Psoas muscle (tissue), 8 donors: ENCODE measurements around the gene ATAD3C. TPM values are rescaled to one million over a fixed set of nuclear protein-coding genes. Genes with fewer than 3 reads are reported as not detected.
A peak's percentile ranks its signal among the peaks of the same experiment; 100 is the strongest.
"Not testable (repeated sequence)": the region's sequence is repeated elsewhere in the genome, so short reads cannot be mapped to it uniquely, and the experiment has no call there.

ENCODE experiments used
- ATAC-seq, 4 donors: fragments of 200-7000 bp; cut with Tn5 transposase; one replicate each; pipeline ENCODE4 v1.9.1; 2020; ENCODE audit warnings: moderate library complexity in 3 of 4, mild to moderate bottlenecking in 2 of 4
- DNase-seq, 2 donors: peaks; one replicate each; pipeline ENCODE4 v3.0.0-alpha.2; 2020
- H3K27ac ChIP-seq: fragments of 200-600 bp; one replicate; pipeline ENCODE4 v1.8.0; 2022
- H3K27me3 ChIP-seq, 3 donors: fragments of 200-600 bp in 1 of 3; one replicate each; pipeline versions ENCODE4 v1.6.1 to v1.8.0; 2013 to 2022; ENCODE audit warnings: low read length in 2 of 3, mild to moderate bottlenecking in 2 of 3, moderate library complexity in 1 of 3; ENCODE audit not compliant: insufficient read depth in 3 of 3
- H3K36me3 ChIP-seq, 2 donors: fragments of 200-600 bp in 1 of 2; one replicate each; pipeline versions ENCODE4 v1.6.1 to v1.8.0; 2013 to 2022; ENCODE audit warnings: low read depth in 1 of 2, mild to moderate bottlenecking in 1 of 2, moderate library complexity in 1 of 2; ENCODE audit not compliant: insufficient read depth in 1 of 2
- H3K4me1 ChIP-seq: fragments of 200-600 bp; one replicate; pipeline ENCODE4 v1.8.0; 2022
- H3K4me3 ChIP-seq: fragments of 200-600 bp; one replicate; pipeline ENCODE4 v1.8.0; 2022; ENCODE audit warnings: mild to moderate bottlenecking
- H3K9me3 ChIP-seq: fragments of 200-600 bp; one replicate; pipeline ENCODE4 v1.8.0; 2022
- WGBS, 3 donors: extraction: QIAGEN DNeasy Blood & Tissue Kit; methylation state at CpG; one replicate each; pipeline versions ENCODE4 v1.1.6 to v1.1.7; 2013; 5-methylcytosine and 5-hydroxymethylcytosine counted together
- intact Hi-C, 2 donors: fragments of 100-400 bp; cut with DNase I; formaldehyde crosslinking; loops; one replicate each; pipeline versions ENCODE4 v1.11.0 to v1.14.2; 2022
- polyA plus RNA-seq, 3 donors: library from polyadenylated mRNA; stranded (reverse); fragments of 200-250 nt; gene quantifications; one replicate each; pipeline ENCODE4 v1.2.3, GENCODE V29; 2013
- total RNA-seq, 4 donors: library from RNA; stranded (reverse); fragmentation: NEBNext Ultra II Directional in 2 of 4; extraction: Animal tissue kit (Norgen Biotek cat#: 25700) in 2 of 4; gene quantifications; one replicate each; pipeline versions ENCODE4 v1.2.1 to v1.2.4, GENCODE V29; 2021 to 2023
- TF ChIP-seq, protein P1 (sequence below): fragments of 200-600 bp; IDR thresholded peaks from one replicate; pipeline ENCODE4 v1.8.0; 2022; ENCODE audit warnings: antibody characterized with exemption
- donor health status: healthy with polysubstance abuse.
- donor health status: DM: no; HTN: no; CAD: no; lungs with moderate emphysema.
- donor health status: Bipolar disorder and iron deficiency.
- donor health status: healthy.
- donor health status: DM: yes; HTN: yes; CAD: no.
- donor health status: DM: no; HTN: no; CAD: no.
- donor health status: DM: no; HTN: no; CAD: no.
- donor health status: DM: yes; HTN: yes; CAD: no.

Gene ATAD3C
- total and polyA plus RNA-seq, 7 donors, result 0.12 to 0.99 (median 0.55) TPM

DNA sequence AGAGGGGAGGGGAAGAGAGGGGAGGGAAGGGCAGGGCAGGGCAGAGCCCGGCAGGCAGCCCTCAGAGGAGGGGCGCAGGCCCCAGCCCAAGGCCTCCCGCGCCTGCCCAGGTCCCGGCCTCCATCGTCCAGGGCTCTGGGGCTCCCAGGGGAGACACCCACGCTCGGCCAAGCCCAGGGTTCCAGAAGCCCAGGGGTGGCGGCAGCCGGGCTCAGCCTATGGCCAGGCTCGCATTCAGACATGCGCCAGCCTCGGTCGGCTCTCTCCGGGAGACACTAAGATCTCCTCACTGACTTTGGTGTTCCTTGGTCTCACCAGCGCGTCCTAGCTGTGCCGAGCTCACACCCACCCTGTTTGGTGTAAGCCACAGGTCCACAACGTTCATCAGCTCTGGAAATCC is 21.3 kb upstream of the ATAD3C start:
- no peak for DNase-seq
- Histone ChIP-seq H3K27me3 (peaks cover 0 to 13% (median 2%) of the 10 kb centered on the region in 3 donors), H3K36me3 (no peaks in the 10 kb centered on the region), H3K27ac (no peak overlapping the region), H3K4me3 (no peak overlapping the region), H3K9me3 (no peaks in the 10 kb centered on the region), H3K4me1 (peaks cover 16% of the 10 kb centered on the region)
- TF ChIP-seq, protein P1, sequence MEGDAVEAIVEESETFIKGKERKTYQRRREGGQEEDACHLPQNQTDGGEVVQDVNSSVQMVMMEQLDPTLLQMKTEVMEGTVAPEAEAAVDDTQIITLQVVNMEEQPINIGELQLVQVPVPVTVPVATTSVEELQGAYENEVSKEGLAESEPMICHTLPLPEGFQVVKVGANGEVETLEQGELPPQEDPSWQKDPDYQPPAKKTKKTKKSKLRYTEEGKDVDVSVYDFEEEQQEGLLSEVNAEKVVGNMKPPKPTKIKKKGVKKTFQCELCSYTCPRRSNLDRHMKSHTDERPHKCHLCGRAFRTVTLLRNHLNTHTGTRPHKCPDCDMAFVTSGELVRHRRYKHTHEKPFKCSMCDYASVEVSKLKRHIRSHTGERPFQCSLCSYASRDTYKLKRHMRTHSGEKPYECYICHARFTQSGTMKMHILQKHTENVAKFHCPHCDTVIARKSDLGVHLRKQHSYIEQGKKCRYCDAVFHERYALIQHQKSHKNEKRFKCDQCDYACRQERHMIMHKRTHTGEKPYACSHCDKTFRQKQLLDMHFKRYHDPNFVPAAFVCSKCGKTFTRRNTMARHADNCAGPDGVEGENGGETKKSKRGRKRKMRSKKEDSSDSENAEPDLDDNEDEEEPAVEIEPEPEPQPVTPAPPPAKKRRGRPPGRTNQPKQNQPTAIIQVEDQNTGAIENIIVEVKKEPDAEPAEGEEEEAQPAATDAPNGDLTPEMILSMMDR, result no peak
- ATAC-seq, result no peak
- 50 to 70% (median 57%) methylated on average over 15 to 19 of the region's 19 CpGs for WGBS, 3 donors
- intact Hi-C loops, result no loop called here

DNA sequence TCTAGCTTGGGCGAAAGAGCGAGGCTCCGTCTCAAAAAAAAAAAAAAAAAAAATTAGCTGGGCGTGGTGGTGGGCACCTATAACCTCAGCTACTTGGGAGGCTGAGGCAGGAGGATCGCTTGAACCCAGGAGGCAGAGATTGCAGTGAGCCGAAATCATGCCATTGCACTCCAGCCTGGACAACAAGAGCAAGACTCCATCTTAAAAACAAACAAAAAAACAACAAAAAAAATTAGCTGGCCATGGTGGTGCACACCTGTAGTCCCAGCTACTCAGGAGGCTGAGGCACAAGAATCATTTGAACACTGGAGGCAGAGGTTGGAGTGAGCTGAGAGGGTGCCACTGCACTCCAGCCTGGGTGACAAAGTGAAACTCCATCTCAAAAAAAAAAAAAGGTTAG is 20.5 kb upstream of the ATAD3C start:
- ATAC-seq, H3K27ac ChIP-seq, H3K36me3 ChIP-seq, H3K4me3 ChIP-seq, DNase-seq, H3K9me3 ChIP-seq, intact Hi-C loops: not testable (repeated sequence)
- peaks cover 0 to 13% (median 2%) of the 10 kb centered on the region in 3 donors for H3K27me3 ChIP-seq
- H3K4me1 ChIP-seq, result peaks cover 16% of the 10 kb centered on the region
- 87 to 96% (median 93%) methylated on average over 6 of the region's 6 CpGs for WGBS, 3 donors

DNA sequence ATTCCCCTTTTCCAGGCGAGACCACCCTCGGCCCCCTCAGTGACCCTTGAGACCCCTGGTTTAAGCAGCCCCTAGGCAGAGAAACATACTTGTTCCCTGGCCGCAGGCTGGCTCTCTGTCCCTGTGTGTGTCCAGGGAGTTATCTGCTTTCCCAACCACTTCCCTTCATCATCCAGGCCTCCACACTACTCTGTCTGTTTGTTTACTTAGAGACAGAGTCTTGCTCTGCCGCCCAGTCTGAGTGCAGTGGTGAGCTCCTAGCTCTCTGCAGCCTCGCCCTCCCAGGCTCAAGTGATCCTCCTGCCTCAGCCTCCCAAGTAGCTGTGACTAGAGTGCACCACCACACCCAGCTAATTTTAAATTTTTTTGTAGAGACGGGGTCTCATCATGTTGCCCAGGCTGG is 19.8 kb upstream of the ATAD3C start:
- Histone ChIP-seq H3K36me3 (no peaks in the 10 kb centered on the region), H3K27ac (peak overlapping the region; percentile 66), H3K4me1 (peaks cover 16% of the 10 kb centered on the region), H3K9me3 (no peaks in the 10 kb centered on the region), H3K4me3 (peak overlapping the region; percentile 36), H3K27me3 (peaks cover 0 to 13% (median 2%) of the 10 kb centered on the region in 3 donors)
- TF ChIP-seq, protein P1, result no peak
- 42 to 57% (median 53%) methylated on average over 6 of the region's 6 CpGs for WGBS, 3 donors
- DNase-seq (no peak), ATAC-seq (peak in 1 of 4 donors; percentile 21)
- intact Hi-C loops, result no loop called here

DNA sequence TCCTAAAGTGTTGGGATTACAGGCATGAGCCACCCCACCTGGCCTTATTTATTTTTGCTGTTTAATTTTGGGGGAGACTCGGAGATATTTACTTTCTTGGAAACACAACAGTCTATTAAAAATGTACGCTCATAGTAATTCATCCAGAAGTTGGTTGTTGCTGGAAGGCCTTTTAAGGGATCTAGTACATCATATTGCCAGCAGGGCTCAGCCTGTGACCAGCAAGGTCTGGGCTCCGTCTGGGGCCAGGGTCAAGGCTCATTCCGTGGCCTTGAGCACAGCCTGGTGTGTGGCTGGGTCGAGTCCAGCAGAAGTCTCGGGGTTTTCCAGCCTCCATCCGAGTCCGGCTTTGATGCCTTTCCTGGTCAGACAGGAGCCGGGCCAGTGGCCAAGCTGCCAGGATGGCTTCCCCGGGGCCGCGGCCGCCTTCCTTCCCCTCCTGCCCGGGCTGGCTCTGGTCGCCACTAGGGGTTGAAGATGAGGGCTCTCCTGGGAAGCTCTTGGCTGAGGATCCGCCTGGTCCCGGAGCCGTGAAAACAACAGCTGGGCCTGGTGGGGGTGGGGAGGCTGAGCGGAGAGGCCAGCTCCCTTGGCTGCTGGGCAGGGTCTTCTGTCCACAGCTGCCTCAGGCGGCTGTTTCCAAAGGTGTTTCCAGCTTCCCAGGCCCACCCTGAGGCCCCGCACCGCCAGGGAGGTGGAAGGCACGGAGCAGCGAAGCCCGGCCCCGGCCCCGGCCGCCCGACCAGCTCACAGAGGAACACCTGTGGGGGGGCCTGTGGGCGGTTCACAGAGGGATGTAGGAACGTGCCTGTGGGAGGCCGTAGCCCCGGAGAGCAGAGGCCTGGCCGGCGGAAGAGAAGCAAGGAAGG is 19.1 kb upstream of the ATAD3C start:
- Histone ChIP-seq H3K9me3 (no peaks in the 10 kb centered on the region), H3K27ac (peak overlapping the region; percentile 66), H3K36me3 (no peaks in the 10 kb centered on the region), H3K4me1 (peaks cover 16% of the 10 kb centered on the region), H3K4me3 (peak overlapping the region; percentile 36), H3K27me3 (peaks cover 0 to 13% (median 2%) of the 10 kb centered on the region in 3 donors)
- TF ChIP-seq, protein P1, result no peak
- DNase-seq (peak; percentile 74 to 90), ATAC-seq (peak; percentile 52 to 75 (median 66))
- 6 to 17% (median 12%) methylated on average over 27 to 35 of the region's 35 CpGs for WGBS, 3 donors
- intact Hi-C loops, result no loop called here

DNA sequence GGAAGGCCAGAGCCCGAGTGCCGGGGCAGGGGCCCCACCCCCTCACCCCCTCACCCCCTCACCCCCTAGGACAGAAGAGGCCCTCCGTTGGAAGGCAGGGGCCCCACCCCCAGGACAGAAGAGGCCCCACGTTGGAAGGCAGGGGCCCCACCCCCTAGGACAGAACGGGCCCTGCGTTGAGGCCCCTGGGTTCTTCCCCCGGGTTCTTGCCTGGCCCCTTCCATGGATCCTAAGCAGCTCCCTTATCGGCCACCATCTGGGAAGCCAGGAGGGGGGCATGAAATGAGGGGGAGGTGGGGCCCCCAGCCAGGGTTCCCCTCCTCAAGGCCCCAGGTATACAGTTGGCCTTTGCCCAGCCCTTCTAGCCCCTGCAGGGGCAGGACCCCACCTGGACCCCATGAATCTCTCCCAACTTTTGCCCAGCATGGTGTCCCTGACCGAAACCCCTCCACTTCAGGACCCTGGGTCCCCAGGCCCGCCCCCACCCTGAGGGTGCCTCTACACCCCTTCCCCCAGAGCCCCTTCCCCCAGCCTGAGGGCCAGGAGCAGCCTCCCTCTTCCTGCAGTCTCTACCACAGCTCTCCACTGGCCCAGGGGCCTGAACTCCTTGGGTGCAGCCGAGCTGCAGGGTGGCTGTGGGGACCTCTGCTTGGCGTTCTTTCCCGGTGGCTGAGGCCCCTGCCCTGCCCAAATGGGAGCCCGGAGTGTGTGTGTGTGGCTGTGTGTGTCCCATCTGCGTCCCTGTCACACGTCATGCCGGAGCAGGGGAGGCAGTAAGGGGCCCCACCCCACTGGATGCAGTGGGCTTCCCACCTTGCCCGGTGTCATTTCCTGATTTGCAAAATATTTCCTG is 18.3 kb upstream of the ATAD3C start:
- H3K36me3 ChIP-seq, result no peaks in the 10 kb centered on the region
- H3K27ac ChIP-seq, result peak overlapping the region; percentile 66
- H3K4me3 ChIP-seq, result peak overlapping the region; percentile 36
- intact Hi-C loops, result no loop called here
- peaks cover 0 to 11% (median 2%) of the 10 kb centered on the region in 3 donors for H3K27me3 ChIP-seq
- DNase-seq, result no peak
- no peak for ATAC-seq
- 42 to 47% (median 44%) methylated on average over 17 to 18 of the region's 18 CpGs for WGBS, 3 donors
- H3K4me1 ChIP-seq, result peaks cover 16% of the 10 kb centered on the region
- TF ChIP-seq, protein P1, result no peak
- H3K9me3 ChIP-seq, result no peaks in the 10 kb centered on the region
